Measurements from ENCODE around the gene UNC5B.

Gene UNC5B

GRCh38 chr10:71250405-71250804 is 38.0 kb downstream of the UNC5B start:
- Histone ChIP-seq H3K27ac (no peak overlapping the region), H3K4me3 (no peak overlapping the region)
- no peak for TF ChIP-seq CTCF (IDR thresholded peaks at IDR 0.05)
- no peak for DNase-seq (ENCODE audit: low spot score)

GRCh38 chr10:71250842-71251241 is 38.5 kb downstream of the UNC5B start:
- TF ChIP-seq CTCF (IDR thresholded peaks at IDR 0.05), result no peak
- H3K27ac ChIP-seq, result no peak overlapping the region
- no peak for DNase-seq (ENCODE audit: low spot score)
- no peak overlapping the region for H3K4me3 ChIP-seq

- H3K27ac ChIP-seq, result no peak overlapping the region
- no peak for TF ChIP-seq CTCF (IDR thresholded peaks at IDR 0.05)
- H3K4me3 ChIP-seq, result no peak overlapping the region
- DNase-seq (ENCODE audit: low spot score), result no peak
These were observed 38.9 kb downstream of the UNC5B start for GRCh38 chr10:71251319-71251718.

- no peak for DNase-seq (ENCODE audit: low spot score)
- Histone ChIP-seq H3K27ac (no peak overlapping the region), H3K4me3 (no peak overlapping the region)
- TF ChIP-seq CTCF (IDR thresholded peaks at IDR 0.05), result no peak
These were observed 39.9 kb downstream of the UNC5B start for GRCh38 chr10:71252220-71252619.

GRCh38 chr10:71253981-71254818 is 41.8 kb downstream of the UNC5B start:
- Histone ChIP-seq H3K4me3 (no peak overlapping the region), H3K27ac (peak overlapping the region in 1 of 2 donors; percentile 4)
- TF ChIP-seq CTCF (IDR thresholded peaks at IDR 0.05), result no peak
- DNase-seq (ENCODE audit: low spot score), result no peak

GRCh38 chr10:71254834-71255549 is 42.6 kb downstream of the UNC5B start:
- Histone ChIP-seq H3K27ac (no peak overlapping the region), H3K4me3 (no peak overlapping the region)
- DNase-seq (ENCODE audit: low spot score), result no peak
- TF ChIP-seq CTCF (IDR thresholded peaks at IDR 0.05), result no peak

GRCh38 chr10:71255550-71255807 is 43.1 kb downstream of the UNC5B start:
- no peak overlapping the region for H3K27ac ChIP-seq
- H3K4me3 ChIP-seq, result no peak overlapping the region
- TF ChIP-seq CTCF (IDR thresholded peaks at IDR 0.05), result no peak
- DNase-seq (ENCODE audit: low spot score), result no peak
